Measurements from ENCODE around the gene ASGR2.

Gene ASGR2

DNA sequence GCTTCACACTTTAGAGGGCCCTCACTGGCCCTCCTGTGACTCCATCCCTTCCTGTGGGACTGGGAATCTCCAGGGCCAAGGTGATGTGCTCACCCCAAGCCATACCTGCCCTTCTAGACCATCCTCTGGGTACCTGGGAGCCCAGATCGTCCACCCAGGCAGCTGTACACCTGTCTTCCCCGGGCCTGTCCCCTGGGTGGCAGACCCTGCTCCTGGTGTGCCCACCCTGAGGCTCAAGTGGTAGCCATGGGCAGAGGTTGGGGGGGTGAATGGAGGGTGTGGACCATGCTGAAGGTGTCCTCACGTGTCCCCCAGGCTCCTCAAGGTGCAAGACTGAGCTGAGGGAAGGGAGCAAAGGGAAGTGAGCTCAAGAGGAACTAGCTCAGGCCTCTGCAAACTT, 43.9 kb downstream of the ASGR2 start:
- TF ChIP-seq, protein P1, sequence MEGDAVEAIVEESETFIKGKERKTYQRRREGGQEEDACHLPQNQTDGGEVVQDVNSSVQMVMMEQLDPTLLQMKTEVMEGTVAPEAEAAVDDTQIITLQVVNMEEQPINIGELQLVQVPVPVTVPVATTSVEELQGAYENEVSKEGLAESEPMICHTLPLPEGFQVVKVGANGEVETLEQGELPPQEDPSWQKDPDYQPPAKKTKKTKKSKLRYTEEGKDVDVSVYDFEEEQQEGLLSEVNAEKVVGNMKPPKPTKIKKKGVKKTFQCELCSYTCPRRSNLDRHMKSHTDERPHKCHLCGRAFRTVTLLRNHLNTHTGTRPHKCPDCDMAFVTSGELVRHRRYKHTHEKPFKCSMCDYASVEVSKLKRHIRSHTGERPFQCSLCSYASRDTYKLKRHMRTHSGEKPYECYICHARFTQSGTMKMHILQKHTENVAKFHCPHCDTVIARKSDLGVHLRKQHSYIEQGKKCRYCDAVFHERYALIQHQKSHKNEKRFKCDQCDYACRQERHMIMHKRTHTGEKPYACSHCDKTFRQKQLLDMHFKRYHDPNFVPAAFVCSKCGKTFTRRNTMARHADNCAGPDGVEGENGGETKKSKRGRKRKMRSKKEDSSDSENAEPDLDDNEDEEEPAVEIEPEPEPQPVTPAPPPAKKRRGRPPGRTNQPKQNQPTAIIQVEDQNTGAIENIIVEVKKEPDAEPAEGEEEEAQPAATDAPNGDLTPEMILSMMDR (IDR thresholded peaks at IDR 0.05; ENCODE audit: borderline replicate concordance, insufficient read depth, low read depth, low read length): no peak
- H3K4me3 ChIP-seq (ENCODE audit: low read depth, low read length): no peak overlapping the region

- no peak overlapping the region for H3K4me3 ChIP-seq (ENCODE audit: low read depth, low read length)
- TF ChIP-seq, protein P1 (IDR thresholded peaks at IDR 0.05; ENCODE audit: borderline replicate concordance, insufficient read depth, low read depth, low read length): no peak
Observed at GRCh38 chr17:7068268-7068667, 46.4 kb downstream of the ASGR2 start.

DNA sequence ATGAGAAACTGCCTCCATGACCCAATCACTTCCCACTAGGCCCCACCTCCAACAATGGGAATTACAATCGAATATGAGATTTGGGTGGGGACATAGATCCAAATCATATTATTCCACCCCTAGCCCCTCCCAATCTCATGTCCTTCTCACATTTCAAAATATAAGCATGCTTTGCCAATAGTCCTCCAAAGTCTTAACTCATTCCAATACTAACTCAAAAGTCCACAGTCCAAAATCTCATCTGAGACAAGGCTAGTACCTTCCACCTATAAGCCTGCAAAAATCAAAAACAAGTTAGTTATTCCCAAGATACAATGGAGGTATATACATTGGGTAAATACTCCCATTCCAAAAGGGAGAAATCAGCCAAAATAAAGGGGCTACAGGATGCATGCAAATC, 47.4 kb downstream of the ASGR2 start:
- H3K4me3 ChIP-seq (ENCODE audit: low read depth, low read length): no peak overlapping the region
- TF ChIP-seq, protein P1 (IDR thresholded peaks at IDR 0.05; ENCODE audit: borderline replicate concordance, insufficient read depth, low read depth, low read length): no peak

DNA sequence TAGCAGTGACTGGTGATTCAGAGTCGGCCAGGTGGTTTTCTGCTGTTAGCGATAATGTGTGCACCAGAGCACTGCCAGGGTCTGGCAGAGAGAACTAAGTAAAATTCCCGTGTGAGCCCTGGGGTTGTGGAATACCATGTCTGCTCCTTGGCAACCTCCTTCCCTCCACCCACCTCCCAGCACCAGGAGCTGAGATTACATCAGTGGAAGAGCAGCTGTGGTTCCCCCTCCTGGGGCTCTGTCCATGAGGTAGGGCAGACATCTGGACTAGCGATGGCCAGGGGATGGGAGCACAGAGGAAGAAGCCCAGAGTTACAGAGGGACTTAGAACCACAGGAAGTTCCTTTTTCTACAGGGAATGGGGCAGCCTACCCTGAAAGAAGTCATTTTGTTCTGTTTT, 50.4 kb downstream of the ASGR2 start:
- no peak overlapping the region for H3K4me3 ChIP-seq (ENCODE audit: low read depth, low read length)
- TF ChIP-seq, protein P1 (IDR thresholded peaks at IDR 0.05; ENCODE audit: borderline replicate concordance, insufficient read depth, low read depth, low read length): no peak

DNA sequence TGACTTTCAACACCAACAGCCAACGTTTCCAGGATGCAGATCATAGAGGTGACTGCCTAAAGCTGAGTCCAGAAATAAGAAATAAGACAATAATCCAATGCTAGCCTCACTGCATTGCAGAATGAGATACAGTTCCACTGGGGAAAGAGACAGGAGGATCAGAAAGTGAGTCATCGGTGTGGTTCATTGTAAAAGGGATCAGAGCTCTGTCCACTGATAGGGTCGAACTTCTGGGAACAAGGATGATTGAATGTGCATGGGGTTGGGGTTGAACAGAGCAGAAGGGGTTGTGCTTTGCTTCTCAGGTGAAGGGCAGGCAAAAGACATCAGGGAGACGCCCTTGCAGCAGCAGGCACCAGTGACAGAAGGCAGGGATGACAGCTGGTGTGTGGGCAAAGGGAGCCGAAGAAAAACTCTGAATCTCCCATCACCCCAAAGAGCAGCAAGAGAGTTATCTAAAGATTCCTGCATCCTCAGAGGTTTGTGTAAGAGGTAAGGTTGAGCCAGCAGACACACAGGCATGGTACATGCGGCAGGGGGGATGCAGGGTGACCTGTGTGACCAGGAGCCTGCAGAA, 51.0 kb downstream of the ASGR2 start:
- TF ChIP-seq, protein P1 (IDR thresholded peaks at IDR 0.05; ENCODE audit: borderline replicate concordance, insufficient read depth, low read depth, low read length): no peak
- H3K4me3 ChIP-seq (ENCODE audit: low read depth, low read length): no peak overlapping the region

- H3K4me3 ChIP-seq (ENCODE audit: low read depth, low read length): no peak overlapping the region
- TF ChIP-seq, protein P1 (IDR thresholded peaks at IDR 0.05; ENCODE audit: borderline replicate concordance, insufficient read depth, low read depth, low read length): no peak
Observed at GRCh38 chr17:7060165-7060891, 54.3 kb downstream of the ASGR2 start.

- H3K4me3 ChIP-seq (ENCODE audit: low read depth, low read length): no peak overlapping the region
- TF ChIP-seq, protein P1 (IDR thresholded peaks at IDR 0.05; ENCODE audit: borderline replicate concordance, insufficient read depth, low read depth, low read length): no peak
Observed at GRCh38 chr17:7058831-7059447, 55.7 kb downstream of the ASGR2 start.

Measured in GM12875 (cell line).